HUES6 (cell line): ENCODE results near the gene ELK3.

Source experiments
- H3K27ac ChIP-seq: 2 replicates; pipeline ENCODE4 v1.7.0; 2013; ENCODE audit warnings: low read depth, mild to moderate bottlenecking, low read length, inconsistent platforms
- H3K27me3 ChIP-seq: 2 replicates; pipeline ENCODE4 v1.6.1; 2013; ENCODE audit warnings: low read length; ENCODE audit not compliant: control insufficient read depth, insufficient read depth
- H3K36me3 ChIP-seq: 2 replicates; pipeline ENCODE4 v1.6.1; 2013; ENCODE audit warnings: low read length; ENCODE audit not compliant: control insufficient read depth, insufficient read depth
- H3K4me1 ChIP-seq: 2 replicates; pipeline ENCODE4 v1.6.1; 2013; ENCODE audit warnings: low read length; ENCODE audit not compliant: control insufficient read depth, insufficient read depth
- H3K4me3 ChIP-seq: 2 replicates; pipeline ENCODE4 v1.5.1; 2013; ENCODE audit warnings: low read depth, low read length
- H3K9ac ChIP-seq: one replicate; pipeline ENCODE4 v1.6.1; 2013; ENCODE audit warnings: mild to moderate bottlenecking, low read length
- H3K9me3 ChIP-seq: 2 replicates; pipeline ENCODE4 v1.6.1; 2013; ENCODE audit warnings: low read depth, low read length; ENCODE audit not compliant: control insufficient read depth, insufficient read depth

ELK3 gene

GRCh38 chr12:96225994-96226399 lies 31.8 kb downstream of the ELK3 start:
- Histone ChIP-seq H3K4me1 (no peaks in the 10 kb centered on the region), H3K9ac (no peak overlapping the region), H3K4me3 (no peak overlapping the region), H3K9me3 (no peaks in the 10 kb centered on the region), H3K27me3 (no peaks in the 10 kb centered on the region), H3K27ac (no peak overlapping the region), H3K36me3 (peaks cover 29% of the 10 kb centered on the region)

- H3K4me3 ChIP-seq, result no peak overlapping the region
- H3K9me3 ChIP-seq, result no peaks in the 10 kb centered on the region
- peaks cover 29% of the 10 kb centered on the region for H3K36me3 ChIP-seq
- no peaks in the 10 kb centered on the region for H3K4me1 ChIP-seq
- H3K9ac ChIP-seq, result no peak overlapping the region
- H3K27me3 ChIP-seq, result no peaks in the 10 kb centered on the region
- no peak overlapping the region for H3K27ac ChIP-seq
These were observed 32.2 kb downstream of the ELK3 start for GRCh38 chr12:96226401-96226800.

GRCh38 chr12:96226801-96227348 lies 32.7 kb downstream of the ELK3 start:
- H3K9me3 ChIP-seq, result no peaks in the 10 kb centered on the region
- no peaks in the 10 kb centered on the region for H3K4me1 ChIP-seq
- peaks cover 29% of the 10 kb centered on the region for H3K36me3 ChIP-seq

GRCh38 chr12:96227365-96228106 lies 33.4 kb downstream of the ELK3 start:
- Histone ChIP-seq H3K9ac (no peak overlapping the region), H3K4me3 (no peak overlapping the region), H3K4me1 (no peaks in the 10 kb centered on the region), H3K27me3 (no peaks in the 10 kb centered on the region), H3K9me3 (no peaks in the 10 kb centered on the region), H3K27ac (no peak overlapping the region), H3K36me3 (peaks cover 29% of the 10 kb centered on the region)

More at GRCh38 chr12:96226801-96227348, 32.7 kb downstream of the ELK3 start:
- H3K27me3 ChIP-seq, result no peaks in the 10 kb centered on the region
- no peak overlapping the region for H3K27ac ChIP-seq
- no peak overlapping the region for H3K4me3 ChIP-seq
- H3K9ac ChIP-seq, result no peak overlapping the region

- Histone ChIP-seq H3K9me3 (no peaks in the 10 kb centered on the region), H3K36me3 (peaks cover 26% of the 10 kb centered on the region), H3K27ac (no peak overlapping the region), H3K4me1 (peaks cover under 1% of the 10 kb centered on the region; the same call in 1 of the 2 replicates), H3K27me3 (no peaks in the 10 kb centered on the region), H3K9ac (no peak overlapping the region), H3K4me3 (no peak overlapping the region)
These were observed 34.5 kb downstream of the ELK3 start for GRCh38 chr12:96228566-96229248.

GRCh38 chr12:96230646-96231045 lies 36.5 kb downstream of the ELK3 start:
- H3K27me3 ChIP-seq, result no peaks in the 10 kb centered on the region
- no peak overlapping the region for H3K9ac ChIP-seq
- H3K9me3 ChIP-seq, result no peaks in the 10 kb centered on the region
- no peak overlapping the region for H3K4me3 ChIP-seq
- peaks cover 8% of the 10 kb centered on the region; the same call in 1 of the 2 replicates for H3K36me3 ChIP-seq
- peaks cover 8% of the 10 kb centered on the region; the same call in 1 of the 2 replicates for H3K4me1 ChIP-seq
- H3K27ac ChIP-seq, result no peak overlapping the region

- no peaks in the 10 kb centered on the region for H3K9me3 ChIP-seq
- no peaks in the 10 kb centered on the region; the same call in 1 of the 2 replicates for H3K36me3 ChIP-seq
- H3K9ac ChIP-seq, result no peak overlapping the region
- H3K4me3 ChIP-seq, result no peak overlapping the region
- no peaks in the 10 kb centered on the region for H3K27me3 ChIP-seq
- H3K27ac ChIP-seq, result no peak overlapping the region
- peaks cover 8% of the 10 kb centered on the region; the same call in 1 of the 2 replicates for H3K4me1 ChIP-seq
These were observed 39.0 kb downstream of the ELK3 start for GRCh38 chr12:96233168-96233567.

- H3K4me1 ChIP-seq, result peaks cover 8% of the 10 kb centered on the region; the same call in 1 of the 2 replicates
- H3K27me3 ChIP-seq, result no peaks in the 10 kb centered on the region
- H3K27ac ChIP-seq, result no peak overlapping the region
- H3K36me3 ChIP-seq, result no peaks in the 10 kb centered on the region; the same call in 1 of the 2 replicates
- H3K9ac ChIP-seq, result no peak overlapping the region
- no peaks in the 10 kb centered on the region for H3K9me3 ChIP-seq
- no peak overlapping the region for H3K4me3 ChIP-seq
These were observed 39.8 kb downstream of the ELK3 start for GRCh38 chr12:96233939-96234461.

- Histone ChIP-seq H3K36me3 (no peaks in the 10 kb centered on the region; the same call in 1 of the 2 replicates), H3K27me3 (no peaks in the 10 kb centered on the region), H3K9ac (no peak overlapping the region), H3K4me1 (peaks cover 11% of the 10 kb centered on the region; the same call in 1 of the 2 replicates), H3K27ac (no peak overlapping the region), H3K4me3 (no peak overlapping the region), H3K9me3 (no peaks in the 10 kb centered on the region)
These were observed 40.7 kb downstream of the ELK3 start for GRCh38 chr12:96234591-96235483.

- Histone ChIP-seq H3K36me3 (no peaks in the 10 kb centered on the region; the same call in 1 of the 2 replicates), H3K4me3 (no peak overlapping the region), H3K4me1 (peaks cover 11% of the 10 kb centered on the region; the same call in 1 of the 2 replicates), H3K9me3 (no peaks in the 10 kb centered on the region), H3K27me3 (no peaks in the 10 kb centered on the region), H3K9ac (no peak overlapping the region), H3K27ac (no peak overlapping the region)
These were observed 41.3 kb downstream of the ELK3 start for GRCh38 chr12:96235484-96235826.
